NCI-H460 (cell line): ENCODE results near the gene CHTF8. TPM values are rescaled to one million over a fixed set of nuclear protein-coding genes. Genes with fewer than 3 reads are reported as not detected.

Source experiments
- DNase-seq: peaks from one replicate; pipeline ENCODE4 v3.0.0-alpha.2; 2016; ENCODE audit warnings: low read depth; ENCODE audit errors: extremely low read depth
- small RNA-seq, 2 experiments: library from RNA; depleted of rRNA; stranded (forward); fragments of <200 nt; gene quantifications; one replicate each; pipeline ENCODE3, GENCODE V24; 2014
- total RNA-seq: library from RNA; depleted of rRNA; stranded (reverse); fragments of >200 nt; shearing (Covaris generic); gene quantifications from 2 replicates; pipeline ENCODE4 v1.2.3, GENCODE V29; 2014; rRNA removed

Gene CHTF8
- total RNA-seq, 1 experiment from 2014 or later = 47.6 TPM

DNA sequence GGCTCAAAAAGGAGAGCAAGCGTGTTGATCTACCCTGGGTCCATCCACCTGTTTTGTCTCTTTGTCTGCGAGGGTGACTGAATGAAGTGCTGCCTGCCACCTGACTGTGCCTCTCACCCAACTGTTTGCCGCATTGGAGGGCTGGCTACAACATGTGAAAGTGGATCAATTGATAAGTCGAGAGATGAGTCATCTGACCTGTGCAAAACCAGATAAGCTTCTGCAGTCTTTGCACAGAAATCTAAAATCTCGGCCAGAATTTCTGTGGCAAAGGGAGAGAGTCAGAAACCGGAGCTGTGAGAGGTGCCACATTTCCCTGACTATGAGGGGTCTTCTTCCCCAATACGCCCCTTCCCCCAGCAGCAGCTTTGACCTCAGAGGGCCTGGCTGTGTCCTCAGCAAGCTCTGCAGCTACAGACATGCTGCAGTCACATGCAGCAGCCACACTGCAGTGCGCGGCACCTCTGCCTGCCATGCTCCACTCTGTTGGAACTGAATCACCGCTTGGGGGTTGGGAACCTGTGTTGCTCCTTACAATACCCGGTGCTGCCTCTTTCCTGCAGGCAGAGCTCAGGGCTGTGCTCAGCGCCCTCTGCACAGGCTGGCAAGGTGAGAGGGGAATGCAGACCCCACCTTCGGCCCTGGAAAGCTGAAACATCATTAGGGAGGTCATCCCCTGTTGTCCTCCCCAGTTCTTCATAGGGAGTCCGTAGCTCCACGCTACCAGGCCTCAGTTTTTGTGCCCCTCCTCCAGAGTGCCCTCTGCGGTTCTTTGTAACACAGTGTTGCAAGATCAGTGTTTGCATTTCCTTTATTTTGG lies 43.1 kb downstream of the CHTF8 start:
- no peak for DNase-seq

GRCh38 chr16:69088684-69089083 lies 43.7 kb downstream of the CHTF8 start:
- DNase-seq = no peak

- no peak for DNase-seq
These were observed 45.2 kb downstream of the CHTF8 start for GRCh38 chr16:69087161-69087581.

- DNase-seq = no peak
These were observed 47.2 kb downstream of the CHTF8 start for GRCh38 chr16:69085032-69085695.

DNA sequence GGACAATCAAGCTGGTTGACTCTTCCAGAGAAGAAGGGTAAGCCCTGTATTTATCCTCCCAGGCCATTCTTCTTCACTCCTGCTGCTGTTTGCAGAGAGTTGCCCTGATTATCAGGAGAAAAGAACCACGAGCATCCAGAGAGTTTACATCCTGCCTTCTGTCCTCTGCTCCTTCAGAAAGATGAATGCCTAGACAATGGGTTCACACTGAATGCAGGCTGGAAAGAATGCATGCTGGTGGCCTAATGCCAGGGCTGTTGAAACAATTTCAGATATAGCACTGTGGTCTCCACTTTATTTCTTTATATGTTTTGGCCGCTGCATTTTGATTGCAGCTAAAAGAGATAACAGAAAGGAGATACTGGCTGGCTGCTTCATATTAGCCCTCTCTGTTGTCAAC lies 48.1 kb downstream of the CHTF8 start:
- DNase-seq = no peak

DNA sequence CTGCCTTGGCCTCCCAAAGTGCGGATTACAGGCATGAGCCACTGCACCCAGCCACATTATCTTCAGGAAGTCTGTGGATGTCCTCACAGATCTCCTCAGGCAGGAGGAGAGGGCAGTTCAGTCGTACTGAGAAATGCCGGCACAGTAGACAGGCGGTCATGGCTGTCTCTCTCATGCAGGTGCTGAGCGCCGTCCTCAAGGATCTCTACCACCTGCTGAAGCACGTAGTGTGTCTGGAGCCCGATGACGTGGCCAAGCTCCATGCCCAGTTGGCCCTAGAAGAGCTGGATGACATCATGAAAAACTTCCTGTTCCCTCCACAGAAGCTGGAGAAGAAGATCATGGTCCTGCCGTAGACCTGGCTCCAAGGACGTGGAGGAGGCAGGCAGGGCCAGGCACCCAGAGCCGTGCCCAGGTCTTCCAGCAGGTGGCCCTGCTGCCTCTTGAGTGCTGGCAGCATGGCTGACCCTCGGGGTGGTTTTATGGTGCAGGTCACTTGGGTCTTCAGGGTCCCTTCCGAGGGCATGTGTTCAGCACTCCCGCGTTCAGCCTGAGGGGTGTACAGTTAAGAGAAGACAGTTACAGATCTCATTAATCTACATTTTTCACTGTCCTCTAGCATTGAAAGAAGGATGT lies 49.0 kb downstream of the CHTF8 start:
- no peak for DNase-seq

- no peak for DNase-seq
These were observed 52.7 kb downstream of the CHTF8 start for GRCh38 chr16:69079697-69080096.

- DNase-seq = no peak
These were observed 54.3 kb downstream of the CHTF8 start for GRCh38 chr16:69078073-69078472.

DNA sequence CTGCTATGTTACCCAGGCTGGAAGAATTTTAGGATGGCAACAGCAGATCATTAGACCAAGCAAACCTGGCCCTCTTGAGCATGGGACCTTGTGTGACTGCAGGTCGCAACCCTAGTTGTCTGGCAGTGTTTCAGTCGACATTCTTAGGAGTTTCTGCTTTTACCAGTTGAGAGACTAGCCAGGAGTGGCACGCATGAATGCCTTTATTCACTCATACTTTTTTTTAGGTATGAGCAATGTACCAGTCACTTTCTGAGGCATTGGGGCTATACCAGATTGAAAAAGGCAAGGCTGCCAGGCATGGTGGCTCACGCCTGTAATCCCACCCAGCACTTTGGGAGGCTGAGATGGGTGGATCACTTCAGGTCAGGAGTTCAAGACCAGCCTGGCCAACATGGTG lies 55.1 kb downstream of the CHTF8 start:
- DNase-seq = no peak

GRCh38 chr16:69073181-69073702 lies 59.1 kb downstream of the CHTF8 start:
- DNase-seq = peak; percentile 18

- DNase-seq = no peak
These were observed 59.8 kb downstream of the CHTF8 start for GRCh38 chr16:69072640-69072974.

DNA sequence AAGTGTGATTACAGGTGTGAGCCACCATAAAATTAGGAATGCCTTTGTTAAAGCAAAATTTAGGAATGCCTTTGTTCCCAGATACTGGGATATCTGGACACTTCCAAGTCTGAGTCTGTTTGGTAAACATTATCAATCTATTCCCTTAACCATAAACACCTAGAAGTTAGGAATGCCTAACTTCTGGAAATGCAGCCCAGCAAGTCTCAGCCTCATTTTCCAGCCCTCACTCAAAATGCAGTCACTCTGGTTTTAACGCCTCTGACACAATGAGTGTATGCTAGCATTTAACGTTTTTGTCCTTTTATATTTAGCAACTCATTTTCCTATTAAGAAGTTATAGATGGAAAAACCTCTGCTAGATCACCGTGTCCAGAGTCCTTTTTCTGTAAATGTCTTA lies 61.4 kb downstream of the CHTF8 start:
- no peak for DNase-seq

DNA sequence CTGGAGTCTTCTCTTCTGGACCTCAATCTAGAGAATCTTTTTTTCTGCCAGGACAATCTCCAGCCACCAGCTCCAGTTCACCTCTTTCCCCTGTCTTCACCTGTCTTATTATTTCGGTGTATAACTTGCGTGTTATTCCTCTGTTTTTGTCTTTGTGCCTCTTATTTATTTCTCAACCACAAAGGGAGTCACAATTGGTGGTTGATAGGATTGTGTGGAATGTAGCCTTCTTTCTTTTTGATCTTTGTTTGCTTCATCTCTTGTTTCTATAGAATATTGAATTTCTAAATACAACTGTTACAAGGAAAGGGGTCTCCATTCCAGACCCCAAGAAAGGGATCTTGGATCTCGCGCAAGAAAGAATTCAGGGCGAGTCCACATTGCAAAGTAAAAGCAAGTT lies 62.9 kb downstream of the CHTF8 start:
- DNase-seq = no peak

Small RNA genes within 50 kb of the gene (small RNA-seq; reads per million reads assigned to genes)
- gene RNU6-22P = 0 to 0.06 reads per million in 2 experiments

Other genes starting within 250 kb of the CHTF8 start
- gene HAS3, start 26.9 kb downstream of the CHTF8 start, total RNA-seq = not detected in 2 replicates
- gene UTP4, start 61 bp upstream of the CHTF8 start, total RNA-seq = 18.4 and 21.4 TPM in 2 replicates
- 9.6 and 12.0 TPM in 2 replicates for gene SNTB2, start 54.6 kb upstream of the CHTF8 start, total RNA-seq
- gene VPS4A, start 178.8 kb upstream of the CHTF8 start, total RNA-seq = 28.4 and 31.0 TPM in 2 replicates
- gene PDF, start 198.0 kb upstream of the CHTF8 start, total RNA-seq = 10.1 and 13.5 TPM in 2 replicates
- gene COG8, start 207.0 kb upstream of the CHTF8 start, total RNA-seq = 28.2 and 30.4 TPM in 2 replicates
- gene NIP7, start 207.2 kb upstream of the CHTF8 start, total RNA-seq = 27.1 and 32.6 TPM in 2 replicates
- gene TMED6, start 219.2 kb upstream of the CHTF8 start, total RNA-seq = 0.82 TPM in 1 of 2 replicates, not detected in the other